RPMI7951 (cell line): ENCODE data around the gene TUNAR. TPM values are rescaled to one million over a fixed set of nuclear protein-coding genes. Genes with fewer than 3 reads are reported as not detected.

Experiments used
- DNase-seq: peaks from one replicate; pipeline ENCODE4 v3.0.0-alpha.2; 2012; ENCODE audit warnings: low read depth
- total RNA-seq: library from RNA; depleted of rRNA; stranded (reverse); fragments of >200 nt; shearing (Covaris generic); gene quantifications from 2 replicates; pipeline ENCODE4 v1.2.3, GENCODE V29; 2014

TUNAR gene
- total RNA-seq, 1 experiment from 2014 or later = not detected

GRCh38 chr14:95872777-95873176 is 3.9 kb upstream of the TUNAR start:
- no peak for DNase-seq

- no peak for DNase-seq
Measured at GRCh38 chr14:95875831-95876760, 536 bp upstream of the TUNAR start.

- no peak for DNase-seq
Measured at GRCh38 chr14:95877633-95878032, 1.0 kb downstream of the TUNAR start.

- peak; percentile 2 for DNase-seq
Measured at GRCh38 chr14:95884377-95884776, 7.7 kb downstream of the TUNAR start.

- no peak for DNase-seq
Measured at GRCh38 chr14:95885278-95885677, 8.6 kb downstream of the TUNAR start.

- peak; percentile 56 for DNase-seq
Measured at GRCh38 chr14:95885866-95886265, 9.2 kb downstream of the TUNAR start.

- DNase-seq = peak; percentile 9
Measured at GRCh38 chr14:95886366-95887056, 9.9 kb downstream of the TUNAR start.

GRCh38 chr14:95887351-95887750 is 10.7 kb downstream of the TUNAR start:
- no peak for DNase-seq

- DNase-seq = no peak
Measured at GRCh38 chr14:95889236-95889979, 12.8 kb downstream of the TUNAR start.

GRCh38 chr14:95891742-95892141 is 15.1 kb downstream of the TUNAR start:
- DNase-seq = peak; percentile 92

- DNase-seq = no peak
Measured at GRCh38 chr14:95892142-95892541, 15.5 kb downstream of the TUNAR start.

- peak; percentile 7 for DNase-seq
Measured at GRCh38 chr14:95895720-95896119, 19.1 kb downstream of the TUNAR start.

- DNase-seq = no peak
Measured at GRCh38 chr14:95896498-95897135, 20.0 kb downstream of the TUNAR start.

- no peak for DNase-seq
Measured at GRCh38 chr14:95897280-95897679, 20.6 kb downstream of the TUNAR start.

GRCh38 chr14:95901054-95901453 is 24.4 kb downstream of the TUNAR start:
- peak; percentile 70 for DNase-seq

- DNase-seq = no peak
Measured at GRCh38 chr14:95902273-95902826, 25.7 kb downstream of the TUNAR start.

GRCh38 chr14:95903165-95903564 is 26.5 kb downstream of the TUNAR start:
- no peak for DNase-seq

GRCh38 chr14:95903616-95904107 is 27.0 kb downstream of the TUNAR start:
- DNase-seq = no peak

- DNase-seq = no peak
Measured at GRCh38 chr14:95906591-95906990, 30.0 kb downstream of the TUNAR start.

GRCh38 chr14:95910628-95911027 is 34.0 kb downstream of the TUNAR start:
- DNase-seq = no peak

GRCh38 chr14:95911456-95911855 is 34.8 kb downstream of the TUNAR start:
- no peak for DNase-seq
